GM12865 (cell line): ENCODE data around the gene CACNA2D4.

ENCODE experiments used
- DNase-seq: peaks from one replicate; pipeline ENCODE4 v3.0.0; 2010; ENCODE audit warnings: low read depth
- H3K4me3 ChIP-seq: 2 replicates; pipeline ENCODE4 v1.5.1; 2011; ENCODE audit warnings: mild to moderate bottlenecking, low read depth, low read length, control low read depth
- TF ChIP-seq, protein P1 (sequence below): IDR thresholded peaks from 2 replicates; pipeline ENCODE4 v1.5.1; 2011; ENCODE audit warnings: low read length, control low read depth, low read depth, inconsistent platforms; ENCODE audit not compliant: insufficient read depth; ENCODE audit errors: missing control alignments

CACNA2D4 gene

DNA sequence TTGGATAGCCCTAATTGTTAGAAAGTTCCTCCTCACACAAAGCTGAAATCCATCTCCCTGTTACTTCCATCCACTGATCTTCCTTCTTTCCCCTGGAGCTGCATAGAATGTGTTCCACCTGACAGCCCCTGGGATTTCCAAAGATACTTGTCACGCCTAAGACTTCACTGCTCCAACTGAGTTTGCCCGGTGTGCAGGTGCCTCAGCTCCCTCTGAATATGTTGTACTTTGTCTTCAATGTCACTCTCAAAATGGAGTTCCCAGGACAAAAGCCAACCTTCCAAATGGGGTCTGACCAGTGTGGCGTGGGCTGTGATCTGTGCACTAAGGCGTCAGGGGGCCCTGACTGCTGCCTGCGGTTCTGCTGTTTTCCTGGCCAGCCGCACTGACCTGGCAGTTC lies 42.8 kb downstream of the CACNA2D4 start:
- no peak for DNase-seq
- TF ChIP-seq, protein P1, sequence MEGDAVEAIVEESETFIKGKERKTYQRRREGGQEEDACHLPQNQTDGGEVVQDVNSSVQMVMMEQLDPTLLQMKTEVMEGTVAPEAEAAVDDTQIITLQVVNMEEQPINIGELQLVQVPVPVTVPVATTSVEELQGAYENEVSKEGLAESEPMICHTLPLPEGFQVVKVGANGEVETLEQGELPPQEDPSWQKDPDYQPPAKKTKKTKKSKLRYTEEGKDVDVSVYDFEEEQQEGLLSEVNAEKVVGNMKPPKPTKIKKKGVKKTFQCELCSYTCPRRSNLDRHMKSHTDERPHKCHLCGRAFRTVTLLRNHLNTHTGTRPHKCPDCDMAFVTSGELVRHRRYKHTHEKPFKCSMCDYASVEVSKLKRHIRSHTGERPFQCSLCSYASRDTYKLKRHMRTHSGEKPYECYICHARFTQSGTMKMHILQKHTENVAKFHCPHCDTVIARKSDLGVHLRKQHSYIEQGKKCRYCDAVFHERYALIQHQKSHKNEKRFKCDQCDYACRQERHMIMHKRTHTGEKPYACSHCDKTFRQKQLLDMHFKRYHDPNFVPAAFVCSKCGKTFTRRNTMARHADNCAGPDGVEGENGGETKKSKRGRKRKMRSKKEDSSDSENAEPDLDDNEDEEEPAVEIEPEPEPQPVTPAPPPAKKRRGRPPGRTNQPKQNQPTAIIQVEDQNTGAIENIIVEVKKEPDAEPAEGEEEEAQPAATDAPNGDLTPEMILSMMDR: no peak
- no peak overlapping the region for H3K4me3 ChIP-seq

DNA sequence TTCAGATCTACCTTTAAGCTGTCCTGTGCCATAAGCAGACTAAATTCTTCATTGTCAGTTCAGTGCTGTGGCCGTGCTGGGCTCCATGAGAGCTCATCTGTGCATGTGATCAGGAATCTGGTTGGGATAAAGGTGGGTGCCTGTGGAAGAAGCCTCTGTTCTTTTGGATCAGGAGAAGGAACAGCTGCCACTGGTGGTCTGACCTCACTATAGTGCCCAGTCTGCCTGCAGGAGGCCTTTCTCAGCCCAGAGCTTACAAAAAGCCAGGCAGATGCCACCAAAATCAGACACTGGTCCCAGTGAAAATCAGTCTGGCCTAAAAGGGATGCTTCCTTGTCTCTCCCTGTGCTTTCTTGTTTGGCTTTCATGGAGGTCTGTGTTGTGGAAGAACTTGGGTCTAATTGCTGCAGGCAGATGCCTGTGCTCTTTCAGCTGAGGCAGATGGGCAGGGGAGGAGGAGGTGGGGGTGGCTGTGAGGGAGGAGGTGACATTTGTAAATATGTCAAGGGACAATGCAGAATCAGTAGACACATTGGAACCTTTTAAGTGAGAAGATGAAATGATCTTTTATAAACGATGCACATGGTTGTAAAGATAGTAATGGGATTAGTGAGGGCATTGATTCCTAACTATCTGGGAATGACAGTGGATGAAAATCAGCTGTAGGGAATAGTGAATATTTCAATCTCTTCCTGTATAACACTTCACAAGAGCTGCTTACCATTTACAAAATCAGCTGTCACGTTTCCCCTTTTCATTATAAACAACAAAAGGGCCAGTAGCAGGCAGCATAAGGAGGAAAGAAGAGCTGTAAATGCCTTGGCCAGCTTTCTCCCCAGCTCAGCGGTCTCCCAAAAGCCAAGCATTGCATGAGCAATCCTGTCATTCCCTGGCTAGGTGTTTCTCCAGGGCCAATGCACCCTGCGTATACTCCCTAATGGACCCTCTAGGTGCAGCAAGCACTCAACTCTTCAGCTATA lies 44.6 kb downstream of the CACNA2D4 start:
- no peak for DNase-seq
- TF ChIP-seq, protein P1: no peak
- no peak overlapping the region for H3K4me3 ChIP-seq

DNA sequence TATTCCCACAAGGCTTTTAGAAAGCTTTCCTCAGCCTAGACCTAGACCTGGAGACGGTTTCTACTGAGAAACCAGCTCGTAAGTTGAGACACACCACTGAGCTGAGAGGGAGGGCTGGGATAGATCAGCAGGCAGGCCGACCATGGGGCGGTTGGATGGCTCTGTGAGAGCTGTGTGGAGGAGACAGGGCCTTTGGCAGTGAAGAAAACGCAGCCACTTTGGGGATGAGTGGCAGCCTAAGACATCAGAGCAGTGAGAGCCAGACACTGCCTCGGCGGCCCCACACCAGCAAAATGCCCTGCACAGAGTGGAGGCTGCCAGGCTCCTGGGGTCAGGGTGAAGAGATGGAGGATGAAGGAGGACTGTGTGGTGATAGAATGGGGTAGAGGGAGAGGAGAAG lies 46.0 kb downstream of the CACNA2D4 start:
- DNase-seq: no peak
- TF ChIP-seq, protein P1: no peak
- H3K4me3 ChIP-seq: no peak overlapping the region

DNA sequence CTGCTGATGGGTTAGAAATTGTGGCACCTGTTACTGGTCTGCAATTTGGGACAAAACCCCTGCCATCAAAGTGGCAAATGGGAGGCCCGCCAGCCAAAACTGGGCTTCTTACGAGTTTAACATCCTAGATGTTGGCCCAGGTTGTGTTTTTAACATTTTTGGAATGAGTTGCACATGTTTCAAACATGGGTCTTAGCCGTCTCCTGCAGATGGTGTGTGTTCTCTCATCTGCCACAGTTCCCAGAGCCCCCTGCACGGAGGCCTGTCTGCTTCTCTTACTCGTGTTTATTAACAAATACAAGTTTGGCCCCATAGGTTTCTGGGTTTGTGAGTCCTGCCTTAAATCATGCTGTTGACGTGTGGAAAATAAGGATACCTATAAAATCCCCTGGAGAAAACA lies 46.5 kb downstream of the CACNA2D4 start:
- TF ChIP-seq, protein P1: no peak
- H3K4me3 ChIP-seq: no peak overlapping the region

DNA sequence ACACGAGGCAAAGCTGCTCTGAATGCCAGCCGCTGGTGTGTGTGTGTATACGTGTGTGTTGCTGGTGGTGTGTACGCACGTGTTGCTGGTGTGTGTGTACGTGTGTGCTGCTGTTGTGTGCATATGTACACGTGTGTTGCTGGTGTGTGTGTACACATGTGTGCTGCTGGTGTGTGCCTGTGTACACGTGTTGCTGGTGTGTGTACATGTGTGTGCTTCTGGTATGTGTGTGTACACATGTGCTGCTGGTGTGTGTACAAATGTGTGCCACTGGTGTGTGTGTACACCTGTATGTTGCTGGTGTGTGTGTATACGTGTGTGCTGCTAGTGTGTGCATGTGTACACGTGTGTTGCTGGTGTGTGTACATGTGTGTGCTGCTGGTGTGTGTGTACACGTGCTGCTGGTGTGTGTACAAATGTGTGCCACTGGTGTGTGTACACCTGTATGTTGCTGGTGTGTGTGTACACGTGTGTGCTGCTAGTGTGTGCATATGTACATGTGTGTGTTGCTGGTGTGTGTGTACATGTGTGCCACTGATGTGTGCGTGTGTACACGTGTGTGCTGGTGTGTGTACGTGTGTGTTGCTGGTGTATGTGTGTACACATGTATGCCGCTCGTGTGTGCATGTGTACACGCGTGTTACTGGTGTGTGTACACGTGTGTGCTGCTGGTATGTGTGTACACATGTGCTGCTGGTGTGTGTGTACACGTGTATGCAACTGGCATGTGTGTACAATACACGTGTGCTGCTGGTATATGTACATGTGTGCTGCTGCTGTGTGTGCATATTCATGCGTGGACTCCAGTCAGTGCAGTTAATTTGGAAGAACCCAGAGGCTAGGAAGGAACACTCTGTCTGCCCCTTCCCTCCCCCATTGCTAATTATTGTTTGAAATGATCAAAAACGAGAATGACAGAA lies 47.2 kb downstream of the CACNA2D4 start:
- DNase-seq: no peak
- TF ChIP-seq, protein P1: no peak
- H3K4me3 ChIP-seq: no peak overlapping the region

More for the DNA sequence above, 46.5 kb downstream of the CACNA2D4 start:
- no peak for DNase-seq

DNA sequence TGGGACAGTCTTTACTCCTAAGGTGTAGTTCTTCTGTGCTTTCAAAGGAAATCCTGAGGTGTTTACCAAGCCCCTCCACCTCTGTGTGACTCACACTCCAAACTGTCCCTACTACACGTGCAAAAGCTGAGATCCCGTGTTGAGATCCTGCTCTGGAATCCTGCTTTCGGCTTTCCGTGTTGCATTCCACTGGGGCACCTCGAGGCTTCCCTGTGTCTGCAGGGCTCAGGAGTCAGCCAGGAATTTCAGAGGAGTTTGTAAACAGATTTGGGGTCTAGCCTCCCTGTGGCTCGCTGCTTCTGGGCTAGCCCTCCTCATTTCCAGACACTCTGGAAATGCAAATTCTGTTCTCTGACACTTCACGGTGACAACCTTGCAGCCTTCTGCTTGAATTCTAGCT lies 48.4 kb downstream of the CACNA2D4 start:
- TF ChIP-seq, protein P1: no peak
- no peak for DNase-seq
- H3K4me3 ChIP-seq: no peak overlapping the region
